DOHH2 (cell line): ENCODE results near the gene TJP1.

Experiments used
- CTCF ChIP-seq: fragments of 200-600 bp; sonication (generic); IDR thresholded peaks from one replicate; pipeline ENCODE4 v1.5.1; 2014; ENCODE audit warnings: antibody characterized with exemption, mild to moderate bottlenecking, low read depth, low read length; ENCODE audit not compliant: poor library complexity, severe bottlenecking
- EZH2phosphoT487 ChIP-seq: fragments of 200-600 bp; sonication (generic); IDR thresholded peaks from 2 replicates; pipeline ENCODE4 v1.6.1; 2017; ENCODE audit warnings: borderline replicate concordance, mild to moderate bottlenecking, antibody characterized with exemption, low read length, moderate library complexity, mixed read lengths

- TF ChIP-seq CTCF: no peak
- no peak for TF ChIP-seq EZH2phosphoT487
Measured at GRCh38 chr15:29728418-29728817, 93.8 kb downstream of the TJP1 start.
